ENCODE data around the gene PLA2G6.
"Not testable (repeated sequence)": the region's sequence is repeated elsewhere in the genome, so short reads cannot be mapped to it uniquely, and the experiment has no call there.

PLA2G6 gene

DNA sequence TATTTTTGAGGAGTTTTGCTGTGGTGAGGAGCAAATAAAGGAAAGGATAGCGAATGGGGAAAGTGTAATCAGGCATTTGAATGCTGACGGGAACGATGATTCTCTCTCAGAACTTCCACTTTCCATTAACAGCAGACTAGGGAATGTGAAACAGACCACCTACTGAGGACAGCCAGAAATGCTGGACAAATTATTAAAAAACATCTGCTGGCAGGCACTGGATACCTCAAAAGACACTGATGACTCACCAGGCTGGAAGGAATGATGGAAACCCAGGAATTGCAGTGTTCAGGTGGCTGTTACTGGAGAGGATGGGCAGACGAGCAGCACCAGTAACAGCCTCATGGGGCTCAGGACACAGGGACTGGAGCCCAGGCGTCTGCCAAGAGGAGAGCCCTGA is 33.4 kb downstream of the PLA2G6 start:
- Histone ChIP-seq H3K9ac (ENCODE audit: low read depth, low read length) (no peak overlapping the region), H3K4me3 (ENCODE audit: low read length) (no peak overlapping the region), H3K4me1 (ENCODE audit: control insufficient read depth, insufficient read depth, low read length) (no peaks in the 10 kb centered on the region), H3K9me3 (replicated peaks; ENCODE audit: low read length) (no peaks in the 10 kb centered on the region), H3K36me3 (ENCODE audit: insufficient read depth, low read length) (no peaks in the 10 kb centered on the region), H3K4me2 (ENCODE audit: low read length) (no peak overlapping the region), H3K27me3 (ENCODE audit: control insufficient read depth, insufficient read depth, low read length) (no peaks in the 10 kb centered on the region)

DNA sequence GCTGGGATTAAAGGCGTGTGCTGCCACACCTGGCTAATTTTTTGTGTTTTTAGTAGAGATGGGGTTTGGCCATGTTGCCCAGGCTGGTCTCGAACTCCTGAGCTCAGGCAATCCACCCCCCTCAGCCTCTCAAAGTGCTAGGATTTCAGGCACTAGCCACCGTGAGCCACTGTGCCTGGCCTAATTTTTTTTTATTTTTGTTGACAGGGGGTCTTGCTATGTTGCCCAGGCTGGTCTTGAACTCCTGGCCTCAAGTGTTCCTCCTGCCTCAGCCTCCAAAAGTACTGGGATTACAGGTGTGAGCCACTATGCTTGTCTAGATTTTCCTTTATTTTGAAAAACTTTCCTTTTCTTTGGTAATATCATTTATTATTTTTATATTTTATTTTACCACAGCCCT is 35.5 kb downstream of the PLA2G6 start:
- not testable (repeated sequence) for H3K4me3 ChIP-seq (ENCODE audit: low read length); H3K9me3 ChIP-seq (replicated peaks; ENCODE audit: low read length); H3K4me2 ChIP-seq (ENCODE audit: low read length); H3K27me3 ChIP-seq (ENCODE audit: control insufficient read depth, insufficient read depth, low read length); H3K36me3 ChIP-seq (ENCODE audit: insufficient read depth, low read length); H3K9ac ChIP-seq (ENCODE audit: low read depth, low read length); H3K4me1 ChIP-seq (ENCODE audit: control insufficient read depth, insufficient read depth, low read length)

DNA sequence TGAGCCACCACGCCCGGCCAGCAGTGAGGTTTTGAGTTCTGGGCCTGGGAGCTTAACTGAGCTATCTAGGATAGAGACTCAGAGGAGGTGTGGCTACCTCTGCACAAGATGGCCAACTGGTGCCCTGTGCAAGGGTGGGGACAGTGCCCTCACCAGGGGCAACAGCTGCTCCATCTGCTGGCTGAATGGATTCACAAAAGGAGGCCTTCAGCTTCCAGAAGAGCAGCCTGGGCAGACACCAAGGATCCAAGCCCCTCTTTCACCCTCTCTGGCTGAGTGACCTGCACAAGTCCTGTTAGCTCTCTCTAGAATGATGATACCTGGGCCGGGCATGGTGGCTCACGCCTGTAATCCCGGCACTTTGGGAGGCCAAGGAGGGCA is 37.6 kb downstream of the PLA2G6 start:
- Histone ChIP-seq H3K4me1 (ENCODE audit: control insufficient read depth, insufficient read depth, low read length) (no peaks in the 10 kb centered on the region), H3K9ac (ENCODE audit: low read depth, low read length) (no peak overlapping the region), H3K27me3 (ENCODE audit: control insufficient read depth, insufficient read depth, low read length) (no peaks in the 10 kb centered on the region), H3K4me2 (ENCODE audit: low read length) (no peak overlapping the region), H3K4me3 (ENCODE audit: low read length) (no peak overlapping the region), H3K36me3 (ENCODE audit: insufficient read depth, low read length) (no peaks in the 10 kb centered on the region), H3K9me3 (replicated peaks; ENCODE audit: low read length) (no peaks in the 10 kb centered on the region)

DNA sequence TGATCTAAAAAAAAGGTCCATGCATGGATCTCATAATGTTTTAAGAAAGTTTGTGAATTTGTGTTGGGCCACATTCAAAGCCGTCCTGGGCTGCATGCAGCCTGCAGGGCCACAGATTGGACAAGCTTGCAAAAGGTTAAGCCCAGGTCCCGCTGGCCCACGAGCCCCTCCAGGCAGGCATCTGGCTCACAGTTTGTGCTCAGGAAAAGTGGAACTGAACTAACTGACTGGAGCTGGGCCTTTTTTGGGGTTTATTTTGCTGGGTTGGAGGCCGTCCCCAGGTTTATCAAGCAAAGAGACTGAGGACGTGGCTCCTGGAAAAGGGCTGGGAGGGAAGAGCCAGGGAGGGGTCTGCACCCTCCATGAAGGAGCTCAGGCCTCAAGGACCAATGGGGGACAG is 39.0 kb downstream of the PLA2G6 start:
- no peaks in the 10 kb centered on the region for H3K27me3 ChIP-seq (ENCODE audit: control insufficient read depth, insufficient read depth, low read length)
- no peaks in the 10 kb centered on the region for H3K36me3 ChIP-seq (ENCODE audit: insufficient read depth, low read length)
- no peak overlapping the region for H3K4me2 ChIP-seq (ENCODE audit: low read length)
- no peak overlapping the region for H3K9ac ChIP-seq (ENCODE audit: low read depth, low read length)
- no peak overlapping the region for H3K4me3 ChIP-seq (ENCODE audit: low read length)
- H3K9me3 ChIP-seq (replicated peaks; ENCODE audit: low read length): no peaks in the 10 kb centered on the region
- no peaks in the 10 kb centered on the region for H3K4me1 ChIP-seq (ENCODE audit: control insufficient read depth, insufficient read depth, low read length)

DNA sequence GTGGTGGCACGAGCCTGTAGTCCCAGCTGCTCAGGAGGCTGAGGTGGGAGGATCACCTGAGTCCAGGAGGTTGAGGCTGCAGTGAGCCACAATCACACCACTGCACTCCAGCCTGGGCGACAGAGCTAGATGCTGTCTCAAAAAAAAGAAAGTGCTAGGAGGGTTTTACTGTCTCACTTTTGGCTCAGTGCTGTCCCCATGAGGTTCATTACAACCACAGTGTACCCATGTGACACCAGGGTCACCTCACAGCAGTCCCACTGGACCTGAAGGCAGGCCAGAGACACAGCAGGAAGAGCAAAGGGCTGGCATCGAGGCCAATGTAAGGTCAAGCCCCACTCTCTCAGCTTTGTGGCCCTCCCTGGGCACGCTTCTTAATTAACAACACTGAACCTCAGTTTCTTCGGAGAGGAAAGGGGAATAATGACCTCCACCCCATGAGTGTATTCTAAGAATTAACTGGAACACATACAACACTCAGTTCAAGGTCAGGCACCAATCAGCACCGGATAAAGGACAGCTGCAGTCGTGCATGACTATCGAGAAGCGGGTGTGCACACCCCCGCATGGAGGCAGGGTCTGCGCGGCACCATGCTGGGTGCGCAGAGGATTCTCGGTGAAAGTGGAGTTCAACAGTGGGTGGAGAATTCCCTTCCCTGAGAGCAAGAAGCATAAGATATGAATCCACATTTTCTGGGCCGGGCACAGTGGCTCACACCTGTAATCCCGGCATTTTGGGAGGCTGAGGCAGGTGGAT is 40.2 kb downstream of the PLA2G6 start:
- no peaks in the 10 kb centered on the region for H3K27me3 ChIP-seq (ENCODE audit: control insufficient read depth, insufficient read depth, low read length)
- H3K36me3 ChIP-seq (ENCODE audit: insufficient read depth, low read length): no peaks in the 10 kb centered on the region
- H3K4me1 ChIP-seq (ENCODE audit: control insufficient read depth, insufficient read depth, low read length): no peaks in the 10 kb centered on the region
- no peak overlapping the region for H3K4me3 ChIP-seq (ENCODE audit: low read length)
- no peak overlapping the region for H3K9ac ChIP-seq (ENCODE audit: low read depth, low read length)
- no peak overlapping the region for H3K4me2 ChIP-seq (ENCODE audit: low read length)
- H3K9me3 ChIP-seq (replicated peaks; ENCODE audit: low read length): no peaks in the 10 kb centered on the region

DNA sequence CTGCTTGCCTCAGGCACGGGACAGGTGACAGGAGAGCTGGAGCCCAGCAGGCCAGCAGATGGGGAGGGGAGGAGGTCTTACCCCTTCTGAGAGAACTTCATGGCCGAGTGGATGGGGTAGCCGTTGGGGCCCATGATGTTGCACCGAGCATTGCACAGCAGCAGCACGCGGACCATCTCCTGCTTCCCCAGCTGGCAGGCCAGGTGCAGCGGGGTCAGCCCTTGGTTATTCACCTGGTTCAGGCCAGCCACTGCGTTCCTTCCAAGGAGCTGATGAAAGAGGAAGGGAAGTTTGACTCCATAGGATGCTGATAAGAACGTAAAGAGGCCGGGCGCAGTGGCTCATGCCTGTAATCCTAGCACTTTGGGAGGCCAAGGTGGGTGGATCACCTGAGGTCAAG is 41.7 kb downstream of the PLA2G6 start:
- H3K9me3 ChIP-seq (replicated peaks; ENCODE audit: low read length): no peaks in the 10 kb centered on the region
- H3K36me3 ChIP-seq (ENCODE audit: insufficient read depth, low read length): no peaks in the 10 kb centered on the region
- no peaks in the 10 kb centered on the region for H3K27me3 ChIP-seq (ENCODE audit: control insufficient read depth, insufficient read depth, low read length)
- H3K9ac ChIP-seq (ENCODE audit: low read depth, low read length): no peak overlapping the region
- peaks cover 10% of the 10 kb centered on the region for H3K4me1 ChIP-seq (ENCODE audit: control insufficient read depth, insufficient read depth, low read length)
- no peak overlapping the region for H3K4me2 ChIP-seq (ENCODE audit: low read length)
- H3K4me3 ChIP-seq (ENCODE audit: low read length): no peak overlapping the region

DNA sequence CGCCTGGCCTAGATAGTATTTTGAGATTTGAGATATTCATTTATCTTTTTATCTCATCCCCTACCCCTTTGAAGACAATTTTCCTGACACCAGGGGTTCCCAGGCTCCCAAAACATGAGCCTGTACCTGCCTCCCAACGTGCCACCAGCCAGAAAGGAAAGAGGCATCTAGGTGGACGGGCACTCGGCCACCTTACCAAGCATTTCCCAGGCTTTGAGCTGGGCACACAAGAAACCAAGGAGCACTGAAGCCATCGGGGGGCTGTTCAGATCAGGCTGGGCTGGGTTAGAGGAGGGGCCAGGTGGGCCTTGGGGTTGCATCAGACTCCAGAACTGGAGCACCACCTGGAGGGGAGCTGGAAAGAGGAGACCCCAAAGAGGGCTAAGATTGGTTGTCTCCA is 42.7 kb downstream of the PLA2G6 start:
- Histone ChIP-seq H3K4me2 (ENCODE audit: low read length) (no peak overlapping the region), H3K9me3 (replicated peaks; ENCODE audit: low read length) (no peaks in the 10 kb centered on the region), H3K36me3 (ENCODE audit: insufficient read depth, low read length) (no peaks in the 10 kb centered on the region), H3K27me3 (ENCODE audit: control insufficient read depth, insufficient read depth, low read length) (no peaks in the 10 kb centered on the region), H3K4me3 (ENCODE audit: low read length) (no peak overlapping the region), H3K9ac (ENCODE audit: low read depth, low read length) (no peak overlapping the region), H3K4me1 (ENCODE audit: control insufficient read depth, insufficient read depth, low read length) (peaks cover 15% of the 10 kb centered on the region)

DNA sequence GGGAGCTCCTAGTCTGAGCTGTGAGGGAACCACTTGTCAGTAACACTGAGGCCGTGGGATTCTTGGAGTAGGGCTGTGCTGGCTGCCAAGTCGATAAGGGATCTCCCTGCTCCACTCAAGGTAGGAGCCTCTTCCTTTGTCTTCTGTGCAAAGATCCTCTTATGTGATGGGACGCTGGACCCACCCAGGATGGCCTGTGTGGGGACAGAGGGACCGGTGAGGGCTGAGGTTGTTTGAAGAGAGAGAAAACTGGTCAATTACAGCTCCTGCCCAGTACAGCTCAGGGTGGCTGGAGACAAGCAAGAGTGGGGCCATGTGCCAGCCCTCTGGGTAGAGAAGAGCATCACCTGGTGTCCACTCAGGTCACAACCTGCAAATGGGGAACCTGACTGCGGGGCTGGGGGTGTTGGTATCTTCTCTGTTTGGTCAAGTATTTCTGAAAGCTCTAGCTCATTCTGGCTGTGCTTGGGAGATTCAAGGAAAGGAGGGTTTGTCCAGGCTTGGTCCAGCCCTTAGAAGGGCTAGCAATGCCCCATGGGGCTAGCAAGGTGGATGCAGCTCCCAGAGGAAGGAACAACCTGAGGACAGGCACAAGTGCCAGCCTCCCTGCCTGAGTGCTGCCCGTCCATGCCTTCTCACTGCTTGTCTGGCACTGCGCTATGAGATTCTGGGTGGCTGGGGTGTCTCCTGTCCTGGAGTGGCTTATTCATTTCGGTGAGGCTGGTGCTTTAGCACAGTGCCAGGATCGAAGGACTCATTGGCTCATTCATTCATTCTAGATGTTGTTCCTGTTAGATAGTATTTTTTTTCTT is 43.5 kb downstream of the PLA2G6 start:
- H3K4me3 ChIP-seq (ENCODE audit: low read length): no peak overlapping the region
- H3K36me3 ChIP-seq (ENCODE audit: insufficient read depth, low read length): no peaks in the 10 kb centered on the region
- H3K9ac ChIP-seq (ENCODE audit: low read depth, low read length): no peak overlapping the region
- no peaks in the 10 kb centered on the region for H3K9me3 ChIP-seq (replicated peaks; ENCODE audit: low read length)
- peaks cover 15% of the 10 kb centered on the region for H3K4me1 ChIP-seq (ENCODE audit: control insufficient read depth, insufficient read depth, low read length)
- no peaks in the 10 kb centered on the region for H3K27me3 ChIP-seq (ENCODE audit: control insufficient read depth, insufficient read depth, low read length)
- H3K4me2 ChIP-seq (ENCODE audit: low read length): no peak overlapping the region

DNA sequence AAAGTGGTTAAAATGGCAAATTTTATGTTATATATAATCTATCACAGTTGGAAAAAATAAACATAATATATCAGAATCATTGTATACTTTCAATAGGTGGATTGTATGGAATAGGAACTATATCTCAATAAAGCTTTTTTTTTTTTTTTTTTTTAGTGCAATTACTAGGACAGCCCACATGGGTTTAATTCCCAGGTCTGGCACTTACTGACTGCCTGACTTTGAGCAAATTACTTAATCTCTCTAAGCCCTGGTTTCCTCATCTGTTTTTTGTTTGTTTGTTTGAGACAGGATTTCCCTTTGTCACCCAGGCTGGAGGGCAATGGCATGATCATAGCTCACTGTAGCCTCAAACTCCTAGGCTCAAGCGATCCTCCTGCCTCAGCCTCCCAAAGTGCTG is 45.0 kb downstream of the PLA2G6 start:
- peaks cover 15% of the 10 kb centered on the region for H3K4me1 ChIP-seq (ENCODE audit: control insufficient read depth, insufficient read depth, low read length)
- H3K9ac ChIP-seq (ENCODE audit: low read depth, low read length): no peak overlapping the region
- H3K9me3 ChIP-seq (replicated peaks; ENCODE audit: low read length): no peaks in the 10 kb centered on the region
- H3K27me3 ChIP-seq (ENCODE audit: control insufficient read depth, insufficient read depth, low read length): no peaks in the 10 kb centered on the region
- no peak overlapping the region for H3K4me2 ChIP-seq (ENCODE audit: low read length)
- H3K4me3 ChIP-seq (ENCODE audit: low read length): no peak overlapping the region
- H3K36me3 ChIP-seq (ENCODE audit: insufficient read depth, low read length): no peaks in the 10 kb centered on the region

DNA sequence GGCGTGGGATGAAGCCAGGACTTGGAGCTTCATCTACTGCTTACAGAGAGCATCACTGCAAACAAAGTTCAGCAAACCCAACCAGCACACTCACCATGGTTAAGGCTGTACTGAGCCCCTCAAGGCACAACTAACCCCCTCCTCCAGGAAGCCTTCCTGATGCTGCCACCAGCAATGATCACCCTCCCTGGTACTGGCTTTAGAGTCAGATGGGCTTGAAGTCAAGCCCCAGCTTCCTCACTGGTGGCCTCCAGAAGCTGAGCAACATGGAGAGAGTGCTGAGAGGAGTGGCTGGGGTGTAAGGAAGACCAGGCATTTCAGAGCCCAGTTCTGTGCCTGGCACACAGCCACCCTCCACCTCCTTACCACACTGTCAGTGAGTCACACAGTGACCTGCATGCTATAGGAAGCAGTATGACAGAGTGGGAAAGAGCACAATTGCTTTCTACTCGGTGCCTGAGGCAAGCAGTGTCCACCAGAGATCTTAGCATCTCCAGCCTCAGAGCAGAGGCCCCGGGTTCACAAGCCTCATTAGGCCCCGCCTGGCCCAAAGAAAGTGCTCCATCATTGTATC is 46.4 kb downstream of the PLA2G6 start:
- no peaks in the 10 kb centered on the region for H3K9me3 ChIP-seq (replicated peaks; ENCODE audit: low read length)
- peak overlapping the region; percentile 8 for H3K4me2 ChIP-seq (ENCODE audit: low read length)
- no peaks in the 10 kb centered on the region for H3K36me3 ChIP-seq (ENCODE audit: insufficient read depth, low read length)
- H3K27me3 ChIP-seq (ENCODE audit: control insufficient read depth, insufficient read depth, low read length): no peaks in the 10 kb centered on the region
- H3K4me3 ChIP-seq (ENCODE audit: low read length): no peak overlapping the region
- H3K4me1 ChIP-seq (ENCODE audit: control insufficient read depth, insufficient read depth, low read length): peaks cover 15% of the 10 kb centered on the region
- no peak overlapping the region for H3K9ac ChIP-seq (ENCODE audit: low read depth, low read length)

DNA sequence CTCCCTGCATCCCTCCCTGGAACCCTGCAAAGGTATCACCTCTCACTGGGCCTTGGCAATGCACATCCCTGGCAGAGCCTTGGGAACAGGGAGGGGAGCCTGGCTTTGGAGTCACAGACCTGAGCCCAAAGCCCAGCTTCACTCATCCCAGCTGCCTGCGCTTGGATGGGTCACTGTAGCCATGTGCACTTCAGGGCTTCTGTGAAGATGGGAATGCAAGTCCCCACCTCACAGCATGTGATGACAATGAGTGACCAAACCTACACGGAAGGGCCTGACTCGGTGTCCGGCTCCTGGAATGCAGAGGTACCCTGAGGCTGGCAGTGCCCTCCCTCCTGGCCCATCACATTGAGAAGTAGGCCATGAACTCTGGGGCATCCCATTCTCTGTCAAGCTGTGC is 48.3 kb downstream of the PLA2G6 start:
- peaks cover 15% of the 10 kb centered on the region for H3K4me1 ChIP-seq (ENCODE audit: control insufficient read depth, insufficient read depth, low read length)
- no peaks in the 10 kb centered on the region for H3K36me3 ChIP-seq (ENCODE audit: insufficient read depth, low read length)
- no peaks in the 10 kb centered on the region for H3K27me3 ChIP-seq (ENCODE audit: control insufficient read depth, insufficient read depth, low read length)
- no peak overlapping the region for H3K9ac ChIP-seq (ENCODE audit: low read depth, low read length)
- H3K4me2 ChIP-seq (ENCODE audit: low read length): no peak overlapping the region
- no peak overlapping the region for H3K4me3 ChIP-seq (ENCODE audit: low read length)
- no peaks in the 10 kb centered on the region for H3K9me3 ChIP-seq (replicated peaks; ENCODE audit: low read length)

Measured in skeletal muscle satellite cell (primary cell).